ENCODE results near the gene TMX4.

DNA sequence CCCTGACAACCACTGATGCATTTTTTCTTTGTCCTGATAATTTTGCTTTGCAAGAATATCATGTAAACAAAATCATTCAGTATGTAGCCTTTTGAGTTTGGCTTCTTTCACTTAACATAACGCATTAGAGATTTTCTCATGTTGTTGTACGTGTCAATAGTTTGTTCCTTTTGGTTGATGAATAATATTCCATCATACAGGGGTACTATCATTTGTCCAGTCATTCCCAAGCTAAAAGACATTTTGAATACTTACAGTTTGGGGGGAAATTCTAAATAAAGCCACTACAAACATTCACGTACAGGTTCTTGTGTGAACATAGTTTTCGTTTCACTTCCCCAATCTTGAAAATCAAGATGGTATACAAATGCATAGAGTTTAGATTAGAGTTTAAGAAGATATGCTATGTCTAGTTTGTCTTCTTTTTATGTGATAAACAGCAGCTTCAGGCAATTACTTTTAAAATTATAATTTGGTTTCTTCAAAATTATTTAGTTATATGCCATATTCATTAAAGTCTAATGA, 84.5 kb downstream of the TMX4 start:
- TF ChIP-seq, protein P1, sequence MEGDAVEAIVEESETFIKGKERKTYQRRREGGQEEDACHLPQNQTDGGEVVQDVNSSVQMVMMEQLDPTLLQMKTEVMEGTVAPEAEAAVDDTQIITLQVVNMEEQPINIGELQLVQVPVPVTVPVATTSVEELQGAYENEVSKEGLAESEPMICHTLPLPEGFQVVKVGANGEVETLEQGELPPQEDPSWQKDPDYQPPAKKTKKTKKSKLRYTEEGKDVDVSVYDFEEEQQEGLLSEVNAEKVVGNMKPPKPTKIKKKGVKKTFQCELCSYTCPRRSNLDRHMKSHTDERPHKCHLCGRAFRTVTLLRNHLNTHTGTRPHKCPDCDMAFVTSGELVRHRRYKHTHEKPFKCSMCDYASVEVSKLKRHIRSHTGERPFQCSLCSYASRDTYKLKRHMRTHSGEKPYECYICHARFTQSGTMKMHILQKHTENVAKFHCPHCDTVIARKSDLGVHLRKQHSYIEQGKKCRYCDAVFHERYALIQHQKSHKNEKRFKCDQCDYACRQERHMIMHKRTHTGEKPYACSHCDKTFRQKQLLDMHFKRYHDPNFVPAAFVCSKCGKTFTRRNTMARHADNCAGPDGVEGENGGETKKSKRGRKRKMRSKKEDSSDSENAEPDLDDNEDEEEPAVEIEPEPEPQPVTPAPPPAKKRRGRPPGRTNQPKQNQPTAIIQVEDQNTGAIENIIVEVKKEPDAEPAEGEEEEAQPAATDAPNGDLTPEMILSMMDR (IDR thresholded peaks at IDR 0.05; ENCODE audit: extremely low read depth in 1 of 2, insufficient read depth in 1 of 2, low read depth in 1 of 2, low read length in 2 of 2) = no peak
- TF ChIP-seq POLR2A (IDR thresholded peaks at IDR 0.05; ENCODE audit: low read depth, low read length) = no peak
- no peak for TF ChIP-seq MYC (IDR thresholded peaks at IDR 0.05; ENCODE audit: low read depth, low read length)

Measured in endothelial cell of umbilical vein (primary cell).